Neuronal stem cell (in vitro differentiated cells): ENCODE measurements around the gene IFT88.

Source experiments
- DNase-seq: peaks from one replicate; pipeline ENCODE4 v3.0.0-alpha.2; 2013; ENCODE audit warnings: low spot score
- H2AFZ ChIP-seq: one replicate; pipeline ENCODE4 v1.6.1; 2013; ENCODE audit warnings: mild to moderate bottlenecking, low read length, inconsistent platforms
- H2AK5ac ChIP-seq: 2 replicates; pipeline ENCODE4 v1.6.1; 2013; ENCODE audit warnings: low read depth, mild to moderate bottlenecking, inconsistent platforms, low read length, moderate library complexity, mixed read lengths
- H2BK120ac ChIP-seq: 2 replicates; pipeline ENCODE4 v1.6.1; 2013; ENCODE audit warnings: low read depth, mild to moderate bottlenecking, inconsistent platforms, low read length, moderate library complexity, mixed read lengths
- H2BK12ac ChIP-seq: one replicate; pipeline ENCODE4 v1.6.1; 2013; ENCODE audit warnings: low read length, inconsistent platforms
- H2BK15ac ChIP-seq: 2 replicates; pipeline ENCODE4 v1.6.1; 2013; ENCODE audit warnings: mild to moderate bottlenecking, low read length, inconsistent platforms, mixed read lengths
- H2BK5ac ChIP-seq: one replicate; pipeline ENCODE4 v1.6.1; 2013; ENCODE audit warnings: inconsistent platforms, mild to moderate bottlenecking, low read length, moderate library complexity
- H3K14ac ChIP-seq: one replicate; pipeline ENCODE4 v1.6.1; 2013; ENCODE audit warnings: low read length, inconsistent platforms
- H3K18ac ChIP-seq: 2 replicates; pipeline ENCODE4 v1.6.1; 2013; ENCODE audit warnings: low read length, inconsistent platforms
- H3K23ac ChIP-seq: 2 replicates; pipeline ENCODE4 v1.6.1; 2013; ENCODE audit warnings: low read depth, mild to moderate bottlenecking, mixed read lengths, low read length, inconsistent platforms; ENCODE audit not compliant: poor library complexity
- H3K27ac ChIP-seq: replicated peaks from 3 replicates; pipeline ENCODE4 v1.5.1; 2013; ENCODE audit warnings: low read length, inconsistent platforms
- H3K27me3 ChIP-seq, 3 experiments: 2 replicates each; pipeline ENCODE4 v1.6.1; 2013; ENCODE audit warnings: low read length in 3 of 3, mild to moderate bottlenecking in 2 of 3, inconsistent platforms in 1 of 3, low read depth in 1 of 3, mixed read lengths in 1 of 3, moderate library complexity in 1 of 3; ENCODE audit not compliant: control insufficient read depth in 3 of 3, insufficient read depth in 3 of 3
- H3K36me3 ChIP-seq, 2 donors: replicated peaks in 1 of 2; 2 replicates each; pipeline ENCODE4 v1.6.1; 2013; ENCODE audit warnings: low read length in 2 of 2; ENCODE audit not compliant: control insufficient read depth in 2 of 2, insufficient read depth in 2 of 2
- H3K4ac ChIP-seq: 2 replicates; pipeline ENCODE4 v1.6.1; 2013; ENCODE audit warnings: inconsistent platforms, mild to moderate bottlenecking, low read length, moderate library complexity
- H3K4me1 ChIP-seq, 2 donors: 1 replicate in 1 of 2; 2 replicates in 1 of 2; pipeline ENCODE4 v1.6.1; 2013; ENCODE audit warnings: low read length in 2 of 2, low read depth in 1 of 2; ENCODE audit not compliant: control insufficient read depth in 2 of 2, insufficient read depth in 1 of 2
- H3K4me2 ChIP-seq: one replicate; pipeline ENCODE4 v1.6.1; 2013; ENCODE audit warnings: mild to moderate bottlenecking, low read length, inconsistent platforms; ENCODE audit not compliant: insufficient read depth, poor library complexity, severe bottlenecking
- H3K4me3 ChIP-seq, 2 donors: 2 replicates each; pipeline ENCODE4 v1.5.1; 2013; ENCODE audit warnings: low read length in 2 of 2, mild to moderate bottlenecking in 2 of 2, inconsistent platforms in 1 of 2, moderate library complexity in 1 of 2
- H3K79me1 ChIP-seq: one replicate; pipeline ENCODE4 v1.6.1; 2013; ENCODE audit warnings: low read depth, mild to moderate bottlenecking, inconsistent platforms, low read length, moderate library complexity
- H3K9ac ChIP-seq: one replicate; pipeline ENCODE4 v1.6.1; 2013; ENCODE audit warnings: mild to moderate bottlenecking, low read depth, low read length, inconsistent platforms; ENCODE audit not compliant: poor library complexity
- H3K9me3 ChIP-seq, 2 donors: replicated peaks in 1 of 2; 2 replicates each; pipeline versions ENCODE3 to v1.6.1; 2013; ENCODE audit warnings: low read length in 2 of 2, mild to moderate bottlenecking in 2 of 2, inconsistent platforms in 1 of 2, low read depth in 1 of 2, mixed read lengths in 1 of 2, moderate library complexity in 1 of 2; ENCODE audit not compliant: control insufficient read depth in 2 of 2, insufficient read depth in 1 of 2
- H4K8ac ChIP-seq: one replicate; pipeline ENCODE4 v1.6.1; 2013; ENCODE audit warnings: low read depth, mild to moderate bottlenecking, inconsistent platforms, low read length, moderate library complexity
- H4K91ac ChIP-seq: one replicate; pipeline ENCODE4 v1.6.1; 2013; ENCODE audit warnings: low read length, low read depth, mild to moderate bottlenecking, inconsistent platforms; ENCODE audit not compliant: poor library complexity
- WGBS, 2 donors: extraction: QIAGEN DNeasy Blood & Tissue Kit; methylation state at CpG; one replicate each; pipeline ENCODE4 v1.1.7; 2013; ENCODE audit warnings: missing lambda C conversion rate in 2 of 2, mixed read lengths in 1 of 2; ENCODE audit not compliant: insufficient read length in 2 of 2, insufficient replicate concordance in 1 of 2; ENCODE audit errors: extremely low coverage in 2 of 2; 5-methylcytosine and 5-hydroxymethylcytosine counted together

Gene IFT88

GRCh38 chr13:20607015-20607414 lies 40.1 kb downstream of the IFT88 start:
- H2BK5ac ChIP-seq: no peak overlapping the region
- peak overlapping the region; percentile 55 for H3K23ac ChIP-seq
- H3K14ac ChIP-seq: peak overlapping the region; percentile 38
- peak overlapping the region; percentile 44 for H3K9ac ChIP-seq
- H2AK5ac ChIP-seq: no peak overlapping the region
- no peaks in the 10 kb centered on the region for H3K9me3 ChIP-seq
- peaks cover 11 to 57% of the 10 kb centered on the region in 2 donors for H3K36me3 ChIP-seq
- no peak overlapping the region for H3K4ac ChIP-seq
- H3K4me3 ChIP-seq: peak overlapping the region in 1 of 2 donors; percentile 55
- H4K91ac ChIP-seq: no peak overlapping the region
- no peak overlapping the region for H3K27ac ChIP-seq
- H2AFZ ChIP-seq: no peak overlapping the region
- H3K79me1 ChIP-seq: peaks cover 4% of the 10 kb centered on the region
- WGBS, 2 donors: no CpG with 5 or more reads among the region's 15 CpGs
- H4K8ac ChIP-seq: no peak overlapping the region
- H2BK15ac ChIP-seq: no peak overlapping the region
- no peak overlapping the region for H2BK120ac ChIP-seq
- H3K4me2 ChIP-seq: no peak overlapping the region
- H3K18ac ChIP-seq: peak overlapping the region; percentile 38
- peaks cover 0 to 2% of the 10 kb centered on the region in 2 donors for H3K4me1 ChIP-seq
- no peak for DNase-seq
- peak overlapping the region; percentile 41 for H2BK12ac ChIP-seq
- H3K27me3 ChIP-seq: no peaks in the 10 kb centered on the region

GRCh38 chr13:20608438-20609020 lies 41.6 kb downstream of the IFT88 start:
- H3K4me3 ChIP-seq: no peak overlapping the region
- no peak overlapping the region for H2BK12ac ChIP-seq
- H2AK5ac ChIP-seq: no peak overlapping the region
- H2AFZ ChIP-seq: no peak overlapping the region
- H3K14ac ChIP-seq: no peak overlapping the region
- H2BK15ac ChIP-seq: no peak overlapping the region
- H2BK120ac ChIP-seq: no peak overlapping the region
- no peak overlapping the region for H4K8ac ChIP-seq
- H3K36me3 ChIP-seq: peaks cover 11 to 55% of the 10 kb centered on the region in 2 donors
- no peak overlapping the region for H3K4ac ChIP-seq
- DNase-seq: no peak
- H3K27ac ChIP-seq: no peak overlapping the region
- H3K4me2 ChIP-seq: no peak overlapping the region
- H3K23ac ChIP-seq: no peak overlapping the region
- H3K9me3 ChIP-seq: no peaks in the 10 kb centered on the region
- H4K91ac ChIP-seq: no peak overlapping the region
- no peak overlapping the region for H2BK5ac ChIP-seq
- no peak overlapping the region for H3K18ac ChIP-seq
- H3K79me1 ChIP-seq: peaks cover 4% of the 10 kb centered on the region
- WGBS, 2 donors: no CpG with 5 or more reads among the region's 10 CpGs
- peaks cover 0 to 2% of the 10 kb centered on the region in 2 donors for H3K4me1 ChIP-seq
- H3K27me3 ChIP-seq: no peaks in the 10 kb centered on the region
- no peak overlapping the region for H3K9ac ChIP-seq

DNA sequence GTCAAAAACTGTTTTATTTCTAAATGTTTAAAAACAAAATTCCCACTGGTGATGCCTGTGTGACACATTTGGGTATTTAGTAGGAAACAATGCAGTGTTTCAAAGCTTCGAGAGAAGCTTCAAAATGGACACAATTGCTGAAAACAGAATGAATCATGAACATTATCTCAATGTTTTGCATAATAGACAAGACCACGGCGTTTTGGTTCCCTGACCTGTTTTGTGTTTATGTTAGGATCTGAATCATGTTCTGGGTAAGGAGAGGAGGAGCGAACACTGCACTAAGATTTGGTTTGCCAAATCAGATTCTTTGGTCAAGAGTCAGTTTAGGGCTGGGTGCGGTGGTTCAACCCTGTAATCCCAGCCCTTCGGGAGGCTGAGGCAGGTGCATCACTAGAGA lies 42.2 kb downstream of the IFT88 start:
- H2AFZ ChIP-seq: no peak overlapping the region
- no peak overlapping the region for H3K4me3 ChIP-seq
- no peak overlapping the region for H4K91ac ChIP-seq
- H3K36me3 ChIP-seq: peaks cover 11 to 53% of the 10 kb centered on the region in 2 donors
- DNase-seq: no peak
- H3K18ac ChIP-seq: no peak overlapping the region
- H3K4me2 ChIP-seq: no peak overlapping the region
- WGBS, 2 donors: no CpG with 5 or more reads among the region's 6 CpGs
- H3K27ac ChIP-seq: no peak overlapping the region
- no peaks in the 10 kb centered on the region for H3K27me3 ChIP-seq
- H3K23ac ChIP-seq: no peak overlapping the region
- H3K9ac ChIP-seq: no peak overlapping the region
- peaks cover 0 to 2% of the 10 kb centered on the region in 2 donors for H3K4me1 ChIP-seq
- peaks cover 4% of the 10 kb centered on the region for H3K79me1 ChIP-seq
- H2BK120ac ChIP-seq: no peak overlapping the region
- no peaks in the 10 kb centered on the region for H3K9me3 ChIP-seq
- no peak overlapping the region for H3K14ac ChIP-seq
- no peak overlapping the region for H2AK5ac ChIP-seq
- H2BK5ac ChIP-seq: no peak overlapping the region
- H2BK12ac ChIP-seq: no peak overlapping the region
- H3K4ac ChIP-seq: no peak overlapping the region
- no peak overlapping the region for H2BK15ac ChIP-seq
- H4K8ac ChIP-seq: no peak overlapping the region

DNA sequence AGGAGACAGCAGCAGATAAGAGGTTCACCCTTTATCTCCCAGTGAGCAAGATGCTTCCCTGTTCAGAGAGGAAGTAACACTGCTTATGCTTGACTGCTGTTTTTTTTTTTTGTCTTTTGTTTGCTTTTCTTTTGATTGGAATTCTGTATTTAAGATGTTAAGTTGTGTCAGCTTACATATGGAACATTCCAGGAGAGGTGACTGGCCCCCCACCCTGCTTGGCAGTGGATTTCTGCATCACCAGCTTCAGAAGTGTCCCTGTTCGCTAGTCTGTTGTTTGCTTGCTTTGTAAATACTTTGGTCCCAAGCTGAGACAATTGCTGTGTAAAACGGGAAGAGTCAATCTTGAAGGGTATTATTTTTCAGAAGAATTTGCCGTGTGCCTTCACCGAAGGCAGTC lies 43.0 kb downstream of the IFT88 start:
- DNase-seq: no peak
- no peak overlapping the region for H2BK15ac ChIP-seq
- no peak overlapping the region for H2AK5ac ChIP-seq
- H2BK120ac ChIP-seq: no peak overlapping the region
- H3K79me1 ChIP-seq: peaks cover 4% of the 10 kb centered on the region
- no peak overlapping the region for H3K14ac ChIP-seq
- H3K4me1 ChIP-seq: peaks cover 0 to 2% of the 10 kb centered on the region in 2 donors
- H3K27me3 ChIP-seq: no peaks in the 10 kb centered on the region
- H2AFZ ChIP-seq: no peak overlapping the region
- no peak overlapping the region for H3K4me3 ChIP-seq
- H4K8ac ChIP-seq: no peak overlapping the region
- no peak overlapping the region for H3K27ac ChIP-seq
- H4K91ac ChIP-seq: no peak overlapping the region
- H2BK12ac ChIP-seq: no peak overlapping the region
- H3K23ac ChIP-seq: no peak overlapping the region
- no peak overlapping the region for H3K4me2 ChIP-seq
- H3K9ac ChIP-seq: no peak overlapping the region
- no peaks in the 10 kb centered on the region for H3K9me3 ChIP-seq
- no peak overlapping the region for H3K4ac ChIP-seq
- H3K36me3 ChIP-seq: peaks cover 11 to 44% of the 10 kb centered on the region in 2 donors
- H3K18ac ChIP-seq: no peak overlapping the region
- H2BK5ac ChIP-seq: no peak overlapping the region
- WGBS, 2 donors: no CpG with 5 or more reads among the region's 4 CpGs
